H1 (cell line): ENCODE measurements around the gene DDHD1. TPM values are rescaled to one million over a fixed set of nuclear protein-coding genes. Genes with fewer than 3 reads are reported as not detected.

Experiments
- CTCF ChIA-PET: fragments of 300-600 bp; sonication (Branson Sonifier 250); formaldehyde crosslinking; loops from one replicate; lab custom pipeline; 2021; ENCODE audit not compliant: partially characterized antibody; lab: Charles Lee
- POLR2A ChIA-PET: fragments of 300-600 bp; sonication (Branson Sonifier 250); formaldehyde crosslinking; loops from one replicate; lab custom pipeline; 2021; ENCODE audit warnings: inconsistent platforms; ENCODE audit not compliant: partially characterized antibody; lab: Charles Lee
- DNase-seq, 2 experiments: peaks; one replicate each; pipeline versions ENCODE4 v3.0.0 to v3.0.0-alpha.2; 2010 to 2022; ENCODE audit warnings: low spot score in 2 of 2, low read depth in 1 of 2, mixed read lengths in 1 of 2
- FAIRE-seq: peaks from 2 replicates; lab custom pipeline; 2011; peaks lifted over from hg19 to GRCh38; lab: Jason Lieb, UNC
- H2AFZ ChIP-seq: 2 replicates; pipeline ENCODE4 v1.8.1; 2012; ENCODE audit warnings: low read length, inconsistent platforms
- H2AK5ac ChIP-seq: 2 replicates; pipeline ENCODE4 v1.6.1; 2013; ENCODE audit warnings: low read depth, low read length
- H2BK120ac ChIP-seq: replicated peaks from 2 replicates; pipeline ENCODE3; 2013; ENCODE audit warnings: low read depth, low read length, inconsistent platforms
- H2BK12ac ChIP-seq: 2 replicates; pipeline ENCODE4 v1.6.1; 2013; ENCODE audit warnings: low read depth, low read length
- H2BK15ac ChIP-seq: 2 replicates; pipeline ENCODE4 v1.6.1; 2013; ENCODE audit warnings: low read length
- H2BK20ac ChIP-seq: 2 replicates; pipeline ENCODE4 v1.6.1; 2013; ENCODE audit warnings: low read length
- H2BK5ac ChIP-seq: 2 replicates; pipeline ENCODE4 v1.6.1; 2013; ENCODE audit warnings: low read depth, low read length
- H3K14ac ChIP-seq: 2 replicates; pipeline ENCODE4 v1.6.1; 2013; ENCODE audit warnings: inconsistent platforms; ENCODE audit not compliant: insufficient read length
- H3K18ac ChIP-seq: 2 replicates; pipeline ENCODE4 v1.6.1; 2013; ENCODE audit warnings: low read length; ENCODE audit errors: extremely low read depth
- H3K23ac ChIP-seq: 2 replicates; pipeline ENCODE4 v1.6.1; 2013; ENCODE audit warnings: inconsistent platforms; ENCODE audit not compliant: insufficient read length
- H3K23me2 ChIP-seq: 2 replicates; pipeline ENCODE4 v1.6.1; 2013; ENCODE audit warnings: low read depth, low read length
- H3K27ac ChIP-seq: 2 replicates; pipeline ENCODE4 v1.6.1; 2011; ENCODE audit warnings: low read depth, low read length, inconsistent platforms
- H3K27me3 ChIP-seq, 4 experiments: replicated peaks in 1 of 4; 1 replicate in 1 of 4; 2 replicates in 3 of 4; pipeline versions ENCODE4 v1.6.1 to v1.8.1; 2011 to 2013; ENCODE audit warnings: low read length in 3 of 4, mild to moderate bottlenecking in 3 of 4, inconsistent platforms in 2 of 4, mixed read lengths in 2 of 4, moderate library complexity in 1 of 4; ENCODE audit not compliant: control insufficient read depth in 3 of 4, insufficient read depth in 3 of 4; ENCODE audit errors: extremely low read depth in 1 of 4
- H3K36me3 ChIP-seq, 4 experiments: 2 replicates each; pipeline versions ENCODE4 v1.6.1 to v1.8.1; 2011 to 2013; ENCODE audit warnings: mild to moderate bottlenecking in 4 of 4, low read length in 3 of 4, moderate library complexity in 2 of 4, control low read depth in 1 of 4, inconsistent platforms in 1 of 4; ENCODE audit not compliant: insufficient read depth in 4 of 4, control insufficient read depth in 2 of 4
- H3K4ac ChIP-seq: replicated peaks from 2 replicates; pipeline ENCODE3; 2013; ENCODE audit warnings: low read length, low read depth, mixed read lengths, inconsistent platforms; ENCODE audit not compliant: insufficient read length
- H3K4me1 ChIP-seq, 4 experiments: replicated peaks in 1 of 4; 1 replicate in 1 of 4; 2 replicates in 3 of 4; pipeline versions ENCODE4 v1.6.1 to v1.8.1; 2011 to 2013; ENCODE audit warnings: low read length in 3 of 4, inconsistent platforms in 2 of 4, mixed read lengths in 1 of 4; ENCODE audit not compliant: insufficient read depth in 4 of 4, control insufficient read depth in 3 of 4
- H3K4me2 ChIP-seq, 2 experiments: 2 replicates each; pipeline versions ENCODE4 v1.6.1 to v1.8.1; 2011 to 2013; ENCODE audit warnings: low read depth in 2 of 2, low read length in 2 of 2, control low read depth in 1 of 2, inconsistent platforms in 1 of 2, mild to moderate bottlenecking in 1 of 2; ENCODE audit not compliant: insufficient read depth in 1 of 2
- H3K4me3 ChIP-seq, 4 experiments: fragments of 200-600, 300-600 bp in 1 of 4; sonication (generic), shearing (Covaris generic), sonication (Bioruptor Twin) in 1 of 4; 2 replicates each; pipeline versions ENCODE4 v1.5.1 to v1.8.1; 2011 to 2016; ENCODE audit warnings: low read length in 4 of 4, low read depth in 3 of 4, control low read depth in 2 of 4, inconsistent platforms in 2 of 4, mild to moderate bottlenecking in 2 of 4, mixed read lengths in 1 of 4, moderate library complexity in 1 of 4; ENCODE audit not compliant: insufficient read depth in 2 of 4; ENCODE audit errors: extremely low read depth in 1 of 4
- H3K56ac ChIP-seq: replicated peaks from 2 replicates; pipeline ENCODE3; 2013; ENCODE audit warnings: low read depth, mild to moderate bottlenecking, mixed read lengths, low read length, inconsistent platforms; ENCODE audit not compliant: insufficient read length
- H3K79me1 ChIP-seq: 2 replicates; pipeline ENCODE4 v1.6.1; 2013; ENCODE audit warnings: low read depth, low read length, control low read depth
- H3K79me2 ChIP-seq, 2 experiments: 2 replicates each; pipeline versions ENCODE4 v1.6.1 to v1.8.1; 2012 to 2013; ENCODE audit warnings: low read length in 2 of 2, mild to moderate bottlenecking in 2 of 2, inconsistent platforms in 1 of 2; ENCODE audit not compliant: insufficient read depth in 2 of 2, control insufficient read depth in 1 of 2
- H3K9ac ChIP-seq, 4 experiments: replicated peaks in 1 of 4; 1 replicate in 1 of 4; 2 replicates in 3 of 4; pipeline versions ENCODE4 v1.6.1 to v1.8.1; 2011 to 2013; ENCODE audit warnings: low read depth in 3 of 4, low read length in 3 of 4, control low read depth in 2 of 4, mild to moderate bottlenecking in 2 of 4, moderate library complexity in 2 of 4, inconsistent platforms in 1 of 4; ENCODE audit errors: extremely low read depth in 1 of 4
- H3K9me3 ChIP-seq, 2 experiments: 2 replicates each; pipeline versions ENCODE4 v1.6.1 to v1.8.1; 2012 to 2013; ENCODE audit warnings: mild to moderate bottlenecking in 2 of 2, moderate library complexity in 2 of 2, control low read depth in 1 of 2, inconsistent platforms in 1 of 2, low read depth in 1 of 2, low read length in 1 of 2, mixed read lengths in 1 of 2; ENCODE audit not compliant: insufficient read depth in 2 of 2
- H4K20me1 ChIP-seq, 2 experiments: replicated peaks in 1 of 2; 2 replicates each; pipeline versions ENCODE3 to v1.8.1; 2011 to 2013; ENCODE audit warnings: inconsistent platforms in 2 of 2, low read length in 2 of 2, mild to moderate bottlenecking in 1 of 2; ENCODE audit not compliant: insufficient read depth in 2 of 2, control insufficient read depth in 1 of 2
- H4K5ac ChIP-seq: 2 replicates; pipeline ENCODE4 v1.6.1; 2013; ENCODE audit warnings: low read length, low read depth, mixed read lengths, inconsistent platforms; ENCODE audit not compliant: insufficient read length
- H4K8ac ChIP-seq: 2 replicates; pipeline ENCODE4 v1.8.0; 2013; ENCODE audit warnings: mild to moderate bottlenecking, moderate library complexity, low read length, inconsistent platforms; ENCODE audit not compliant: insufficient read depth; ENCODE audit errors: extremely low read depth
- H4K91ac ChIP-seq: replicated peaks from 2 replicates; pipeline ENCODE3; 2013; ENCODE audit warnings: low read length, mixed read lengths, inconsistent platforms; ENCODE audit not compliant: insufficient read length
- ATF3 ChIP-seq: IDR thresholded peaks from 2 replicates; pipeline ENCODE4 v1.6.1; 2011; ENCODE audit warnings: low read depth, mild to moderate bottlenecking, low read length; ENCODE audit not compliant: insufficient read depth
- BACH1 ChIP-seq: IDR thresholded peaks from 2 replicates; pipeline ENCODE4 v1.6.1; 2012; ENCODE audit warnings: low read length, improper control_type of control experiment
- EP300 ChIP-seq, 2 experiments: IDR thresholded peaks; 1 replicate in 1 of 2; 2 replicates in 1 of 2; pipeline ENCODE4 v1.6.1; 2011 to 2012; ENCODE audit warnings: low read depth in 2 of 2, low read length in 2 of 2, mild to moderate bottlenecking in 2 of 2, borderline replicate concordance in 1 of 2, inconsistent platforms in 1 of 2, moderate library complexity in 1 of 2
- GTF2F1 ChIP-seq: IDR thresholded peaks from 2 replicates; pipeline ENCODE4 v1.6.1; 2012; ENCODE audit warnings: low read depth, low read length, improper control_type of control experiment, borderline replicate concordance
- MAX ChIP-seq: IDR thresholded peaks from 2 replicates; pipeline ENCODE4 v1.6.1; 2012; ENCODE audit warnings: inconsistent platforms
- PHF8 ChIP-seq: fragments of 200-600 bp; sonication (generic); conservative IDR thresholded peaks from 2 replicates; pipeline ENCODE4 v1.7.1; 2012; ENCODE audit warnings: low read depth, mild to moderate bottlenecking, inconsistent platforms, low read length, moderate library complexity
- POLR2A ChIP-seq, 2 experiments: IDR thresholded peaks; 1 replicate in 1 of 2; 2 replicates in 1 of 2; pipeline ENCODE4 v1.6.1; 2011; ENCODE audit warnings: low read depth in 2 of 2, low read length in 2 of 2, mild to moderate bottlenecking in 2 of 2; ENCODE audit errors: control extremely low read depth in 1 of 2
- RBBP5 ChIP-seq: IDR thresholded peaks from 2 replicates; pipeline ENCODE4 v1.7.1; 2012; ENCODE audit warnings: low read depth, mild to moderate bottlenecking, inconsistent platforms, low read length, moderate library complexity, borderline replicate concordance
- SP1 ChIP-seq: IDR thresholded peaks from 2 replicates; pipeline ENCODE4 v1.6.1; 2011; ENCODE audit warnings: low read depth, low read length
- TAF7 ChIP-seq: optimal IDR thresholded peaks from 2 replicates; pipeline ENCODE3; 2011; ENCODE audit warnings: low read depth, mild to moderate bottlenecking, inconsistent platforms, low read length, moderate library complexity, borderline replicate concordance
- USF2 ChIP-seq: IDR thresholded peaks from 2 replicates; pipeline ENCODE4 v1.6.1; 2011; ENCODE audit warnings: low read length, improper control_type of control experiment
- WGBS, 2 experiments: shearing (Covaris generic) in 1 of 2; methylation state at CpG; one replicate each; pipeline versions ENCODE4 v1.1.6 to v1.1.7; 2013 to 2015; ENCODE audit warnings: low lambda C conversion rate in 2 of 2, mixed read lengths in 2 of 2, inconsistent platforms in 1 of 2, low coverage in 1 of 2, missing lambda C conversion rate in 1 of 2; ENCODE audit not compliant: insufficient replicate concordance in 2 of 2, insufficient coverage in 1 of 2, insufficient read length in 1 of 2; ENCODE audit errors: extremely low coverage in 1 of 2, missing lambda C conversion rate in 1 of 2; 5-methylcytosine and 5-hydroxymethylcytosine counted together
- polyA plus RNA-seq, 7 experiments: library from polyadenylated mRNA; depleted of rRNA in 3 of 7; stranded (reverse) in 5 of 7; unstranded in 2 of 7; fragments of >200 nt in 5 of 7; fragments of 200-250 nt in 2 of 7; gene quantifications; 1 replicate in 5 of 7; 2 replicates in 1 of 7; 4 replicates in 1 of 7; pipeline versions ENCODE4 v1.2.1 to v1.2.3, GENCODE V29; 2011 to 2013; ENCODE audit warnings: missing spikeins in 2 of 7, mixed read lengths in 2 of 7
- total RNA-seq: library from RNA; stranded (reverse); fragmentation: NEBNext Ultra II Directional; extraction: Animal tissue kit (Norgen Biotek cat#: 25700); gene quantifications from 2 replicates; pipeline ENCODE4 v1.2.1, GENCODE V29; 2021

The DDHD1 gene
- total and polyA plus RNA-seq, 2 of the 8 experiments (the other 6 are each of a cell fraction or from before 2014, with no cell fraction given) = 3.6 to 16.0 TPM

GRCh38 chr14:53128303-53129028 is 24.7 kb downstream of the DDHD1 start:
- H3K23ac ChIP-seq = no peak overlapping the region
- peaks cover 5% of the 10 kb centered on the region; the same call in 1 of the 2 replicates for H3K79me1 ChIP-seq
- peaks cover 0 to 11% of the 10 kb centered on the region in 2 experiments; a peak in 2 of 4 replicates for H3K79me2 ChIP-seq
- H2BK12ac ChIP-seq = no peak overlapping the region
- H2BK20ac ChIP-seq = no peak overlapping the region
- no peak overlapping the region for H3K9ac ChIP-seq
- H2BK15ac ChIP-seq = no peak overlapping the region
- H3K56ac ChIP-seq = no peak overlapping the region
- no peak overlapping the region for H2AFZ ChIP-seq
- H4K20me1 ChIP-seq = no peaks in the 10 kb centered on the region
- no peak overlapping the region for H3K18ac ChIP-seq
- POLR2A ChIA-PET = no interaction called here
- no peak overlapping the region for H2BK5ac ChIP-seq
- H2AK5ac ChIP-seq = no peak overlapping the region
- FAIRE-seq = no peak
- H3K14ac ChIP-seq = no peak overlapping the region
- 93% methylated on average over 2 of the region's 2 CpGs; no CpG with 5 or more reads in 1 of the 2 experiments for WGBS, 2 experiments
- H3K4me1 ChIP-seq = no peaks in the 10 kb centered on the region
- no peaks in the 10 kb centered on the region for H3K27me3 ChIP-seq
- H3K4ac ChIP-seq = no peak overlapping the region
- DNase-seq = no peak
- H3K36me3 ChIP-seq = no peaks in the 10 kb centered on the region
- no peaks in the 10 kb centered on the region for H3K23me2 ChIP-seq
- CTCF ChIA-PET = no interaction called here
- no peak overlapping the region for H3K27ac ChIP-seq
- H3K4me3 ChIP-seq = no peak overlapping the region
- no peak overlapping the region for H4K8ac ChIP-seq
- no peak overlapping the region for H4K5ac ChIP-seq
- no peaks in the 10 kb centered on the region for H3K9me3 ChIP-seq
- H4K91ac ChIP-seq = no peak overlapping the region
- H2BK120ac ChIP-seq = no peak overlapping the region
- no peak overlapping the region for H3K4me2 ChIP-seq
- TF ChIP-seq BACH1 (no peak), RBBP5 (no peak), GTF2F1 (no peak), TAF7 (no peak), ATF3 (no peak), USF2 (no peak), EP300 (IDR thresholded peaks at IDR 0.05; ENCODE audit: borderline replicate concordance in 1 of 2, low read depth in 2 of 2, low read length in 2 of 2) (no peak), POLR2A (IDR thresholded peaks at IDR 0.05; ENCODE audit: control extremely low read depth in 1 of 2, low read depth in 2 of 2, low read length in 2 of 2) (no peak), MAX (no peak), SP1 (no peak), PHF8 (no peak)
